Mesenchymal stem cell (in vitro differentiated cells and primary cell): ENCODE results near the gene ITPRIPL2.

Experiments used
- DNase-seq: peaks from one replicate; pipeline ENCODE4 v3.0.0-alpha.2; 2013
- H2AFZ ChIP-seq: one replicate; pipeline ENCODE4 v1.6.1; 2013; ENCODE audit warnings: low read depth, mild to moderate bottlenecking, control low read depth, inconsistent platforms, low read length, moderate library complexity
- H2AK5ac ChIP-seq: 2 replicates; pipeline ENCODE4 v1.6.1; 2013; ENCODE audit warnings: low read length, moderate library complexity, mild to moderate bottlenecking, inconsistent platforms; ENCODE audit not compliant: severe bottlenecking
- H2BK120ac ChIP-seq: one replicate; pipeline ENCODE4 v1.6.1; 2013; ENCODE audit warnings: low read depth, mild to moderate bottlenecking, inconsistent platforms, low read length, moderate library complexity
- H2BK12ac ChIP-seq, 2 experiments: one replicate each; pipeline ENCODE4 v1.6.1; 2013; ENCODE audit warnings: inconsistent platforms in 2 of 2, low read length in 2 of 2, mild to moderate bottlenecking in 2 of 2, moderate library complexity in 2 of 2, control low read depth in 1 of 2
- H2BK15ac ChIP-seq: one replicate; pipeline ENCODE4 v1.6.1; 2013; ENCODE audit warnings: mild to moderate bottlenecking, low read depth, inconsistent platforms; ENCODE audit not compliant: poor library complexity, severe bottlenecking
- H2BK5ac ChIP-seq: 2 replicates; pipeline ENCODE4 v1.6.1; 2013; ENCODE audit warnings: low read depth, mild to moderate bottlenecking, low read length, control low read depth, inconsistent platforms; ENCODE audit not compliant: poor library complexity, severe bottlenecking
- H3K14ac ChIP-seq, 2 experiments: one replicate each; pipeline ENCODE4 v1.6.1; 2013; ENCODE audit warnings: inconsistent platforms in 2 of 2, low read length in 2 of 2, control low read depth in 1 of 2, mild to moderate bottlenecking in 1 of 2, moderate library complexity in 1 of 2
- H3K18ac ChIP-seq, 2 experiments: one replicate each; pipeline ENCODE4 v1.6.1; 2013; ENCODE audit warnings: inconsistent platforms in 2 of 2, low read length in 2 of 2, control low read depth in 1 of 2, low read depth in 1 of 2, mild to moderate bottlenecking in 1 of 2
- H3K23ac ChIP-seq, 2 experiments: one replicate each; pipeline ENCODE4 v1.6.1; 2013; ENCODE audit warnings: inconsistent platforms in 2 of 2, low read length in 2 of 2, mild to moderate bottlenecking in 2 of 2, moderate library complexity in 2 of 2, control low read depth in 1 of 2
- H3K27ac ChIP-seq: 2 replicates; pipeline ENCODE4 v1.5.1; 2013; ENCODE audit warnings: mild to moderate bottlenecking, moderate library complexity, low read length, control low read depth, inconsistent platforms; ENCODE audit not compliant: poor library complexity, severe bottlenecking
- H3K27me3 ChIP-seq, 2 experiments: 2 replicates each; pipeline versions ENCODE4 v1.6.1 to v1.7.0; 2013; ENCODE audit warnings: low read length in 2 of 2, mild to moderate bottlenecking in 2 of 2, moderate library complexity in 2 of 2, control low read depth in 1 of 2, inconsistent platforms in 1 of 2; ENCODE audit not compliant: control insufficient read depth in 1 of 2, insufficient read depth in 1 of 2
- H3K36me3 ChIP-seq, 2 experiments: 2 replicates each; pipeline versions ENCODE4 v1.6.1 to v1.7.0; 2013; ENCODE audit warnings: low read length in 2 of 2, control low read depth in 1 of 2, inconsistent platforms in 1 of 2, low read depth in 1 of 2, mild to moderate bottlenecking in 1 of 2; ENCODE audit not compliant: insufficient read depth in 2 of 2, control insufficient read depth in 1 of 2
- H3K4ac ChIP-seq, 2 experiments: one replicate each; pipeline ENCODE4 v1.6.1; 2013; ENCODE audit warnings: inconsistent platforms in 2 of 2, low read length in 2 of 2, mild to moderate bottlenecking in 2 of 2, moderate library complexity in 2 of 2, control low read depth in 1 of 2, low read depth in 1 of 2
- H3K4me1 ChIP-seq: 2 replicates; pipeline ENCODE4 v1.6.1; 2013; ENCODE audit warnings: low read depth, low read length, control low read depth; ENCODE audit not compliant: control insufficient read depth, insufficient read depth
- H3K4me2 ChIP-seq: 2 replicates; pipeline ENCODE4 v1.6.1; 2013; ENCODE audit warnings: low read length, mild to moderate bottlenecking, inconsistent platforms; ENCODE audit not compliant: poor library complexity, severe bottlenecking
- H3K4me3 ChIP-seq, 2 experiments: 2 replicates each; pipeline versions ENCODE4 v1.5.1 to v1.7.0; 2013; ENCODE audit warnings: low read length in 2 of 2, mild to moderate bottlenecking in 2 of 2, control low read depth in 1 of 2, low read depth in 1 of 2; ENCODE audit not compliant: insufficient read depth in 1 of 2
- H3K79me1 ChIP-seq: replicated peaks from 2 replicates; pipeline ENCODE4 v1.6.1; 2013; ENCODE audit warnings: mild to moderate bottlenecking, control low read depth, low read length, inconsistent platforms; ENCODE audit not compliant: poor library complexity, severe bottlenecking
- H3K9ac ChIP-seq: 2 replicates; pipeline ENCODE4 v1.7.0; 2013; ENCODE audit warnings: mild to moderate bottlenecking, low read length, moderate library complexity
- H3K9me3 ChIP-seq: 2 replicates; pipeline ENCODE4 v1.7.0; 2013; ENCODE audit warnings: mild to moderate bottlenecking, low read length; ENCODE audit not compliant: control insufficient read depth
- H4K8ac ChIP-seq: one replicate; pipeline ENCODE4 v1.6.1; 2013; ENCODE audit warnings: inconsistent platforms, mild to moderate bottlenecking, low read length, moderate library complexity
- H4K91ac ChIP-seq: one replicate; pipeline ENCODE4 v1.6.1; 2013; ENCODE audit warnings: mild to moderate bottlenecking, low read length, inconsistent platforms
- WGBS: methylation state at CpG from one replicate; pipeline ENCODE4 v1.1.7; 2013; ENCODE audit warnings: mixed read lengths; 5-methylcytosine and 5-hydroxymethylcytosine counted together

The ITPRIPL2 gene

GRCh38 chr16:19094542-19095365, 19.0 kb upstream of the ITPRIPL2 start:
- no peak overlapping the region for H3K14ac ChIP-seq

GRCh38 chr16:19095654-19096053, 18.1 kb upstream of the ITPRIPL2 start:
- no peak overlapping the region for H4K91ac ChIP-seq
- no peak overlapping the region for H2BK120ac ChIP-seq
- no peak overlapping the region for H2AK5ac ChIP-seq
- H2BK15ac ChIP-seq, result no peak overlapping the region
- no peak overlapping the region for H2BK5ac ChIP-seq
- no peak overlapping the region for H3K23ac ChIP-seq
- no peak overlapping the region for H3K4me2 ChIP-seq
- no peak overlapping the region for H3K18ac ChIP-seq
- H3K14ac ChIP-seq, result no peak overlapping the region
- H3K9me3 ChIP-seq, result peaks cover 7% of the 10 kb centered on the region
- DNase-seq, result no peak
- H3K9ac ChIP-seq, result no peak overlapping the region
- no peaks in the 10 kb centered on the region for H3K36me3 ChIP-seq
- no peak overlapping the region for H2BK12ac ChIP-seq
- no peaks in the 10 kb centered on the region for H3K79me1 ChIP-seq
- peaks cover 2% of the 10 kb centered on the region for H3K4me1 ChIP-seq
- no peaks in the 10 kb centered on the region for H3K27me3 ChIP-seq
- 66% methylated on average over 4 of the region's 5 CpGs for WGBS
- no peak overlapping the region for H3K4ac ChIP-seq
- H4K8ac ChIP-seq, result no peak overlapping the region
- no peak overlapping the region for H3K27ac ChIP-seq
- no peak overlapping the region for H3K4me3 ChIP-seq
- H2AFZ ChIP-seq, result no peak overlapping the region

More at GRCh38 chr16:19094542-19095365, 19.0 kb upstream of the ITPRIPL2 start:
- H2AFZ ChIP-seq, result no peak overlapping the region
- DNase-seq, result no peak
- no peak overlapping the region for H3K4me2 ChIP-seq
- H4K8ac ChIP-seq, result no peak overlapping the region
- H3K9me3 ChIP-seq, result peaks cover 7% of the 10 kb centered on the region
- no peak overlapping the region for H4K91ac ChIP-seq
- H3K4ac ChIP-seq, result no peak overlapping the region
- no peak overlapping the region for H3K23ac ChIP-seq
- H2BK15ac ChIP-seq, result no peak overlapping the region
- H3K27me3 ChIP-seq, result no peaks in the 10 kb centered on the region
- no peak overlapping the region for H3K9ac ChIP-seq
- no peak overlapping the region for H3K18ac ChIP-seq
- no peak overlapping the region for H2BK5ac ChIP-seq
- H3K36me3 ChIP-seq, result no peaks in the 10 kb centered on the region
- H3K27ac ChIP-seq, result no peak overlapping the region
- H3K4me1 ChIP-seq, result peaks cover 2% of the 10 kb centered on the region
- H2BK12ac ChIP-seq, result no peak overlapping the region
- no peak overlapping the region for H2BK120ac ChIP-seq
- H2AK5ac ChIP-seq, result peak overlapping the region; percentile 37
- H3K79me1 ChIP-seq, result no peaks in the 10 kb centered on the region
- H3K4me3 ChIP-seq, result no peak overlapping the region
- WGBS, result 84% methylated on average over 8 of the region's 11 CpGs

DNA sequence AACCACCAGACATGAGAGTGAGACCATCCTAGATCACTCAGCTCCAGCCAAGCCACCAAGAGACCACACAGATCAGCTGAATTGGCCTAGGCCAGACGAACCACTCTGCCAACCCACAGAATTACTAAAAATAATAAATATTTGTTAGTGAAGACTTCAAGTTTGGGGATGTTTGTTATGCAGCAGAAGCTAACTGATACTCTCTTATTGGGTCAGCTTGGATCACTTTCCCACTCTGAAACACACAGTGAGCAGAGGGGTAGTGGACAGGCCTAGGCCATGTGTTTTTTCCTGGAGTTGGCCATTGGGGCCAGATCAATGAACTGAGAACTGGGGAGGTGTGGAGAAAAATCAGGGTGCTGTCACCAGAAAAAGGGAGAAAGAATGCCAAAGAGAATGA, 15.6 kb upstream of the ITPRIPL2 start:
- WGBS, result no CpG with 5 or more reads among the region's 1 CpG
- no peak overlapping the region for H2BK120ac ChIP-seq
- no peak overlapping the region for H3K18ac ChIP-seq
- H2BK12ac ChIP-seq, result no peak overlapping the region
- H2BK15ac ChIP-seq, result no peak overlapping the region
- no peaks in the 10 kb centered on the region for H3K36me3 ChIP-seq
- DNase-seq, result no peak
- H3K4ac ChIP-seq, result no peak overlapping the region
- no peak overlapping the region for H4K91ac ChIP-seq
- H3K4me3 ChIP-seq, result no peak overlapping the region
- H2BK5ac ChIP-seq, result no peak overlapping the region
- no peak overlapping the region for H3K27ac ChIP-seq
- no peak overlapping the region for H2AFZ ChIP-seq
- H3K4me1 ChIP-seq, result peaks cover 3% of the 10 kb centered on the region
- no peak overlapping the region for H3K9ac ChIP-seq
- peaks cover 5% of the 10 kb centered on the region for H3K9me3 ChIP-seq
- no peak overlapping the region for H4K8ac ChIP-seq
- no peak overlapping the region for H3K4me2 ChIP-seq
- no peaks in the 10 kb centered on the region for H3K27me3 ChIP-seq
- no peak overlapping the region for H3K23ac ChIP-seq
- H3K79me1 ChIP-seq, result no peaks in the 10 kb centered on the region
- H2AK5ac ChIP-seq, result no peak overlapping the region
- no peak overlapping the region for H3K14ac ChIP-seq

- Histone ChIP-seq H2BK15ac (no peak overlapping the region), H3K14ac (no peak overlapping the region), H4K91ac (no peak overlapping the region), H3K27ac (no peak overlapping the region), H2BK5ac (no peak overlapping the region), H3K79me1 (no peaks in the 10 kb centered on the region), H3K4me2 (no peak overlapping the region), H3K23ac (no peak overlapping the region), H3K27me3 (no peaks in the 10 kb centered on the region), H2AFZ (no peak overlapping the region), H3K36me3 (no peaks in the 10 kb centered on the region), H4K8ac (no peak overlapping the region), H3K4me1 (peaks cover 18% of the 10 kb centered on the region), H2BK120ac (no peak overlapping the region), H3K4me3 (no peak overlapping the region), H3K9me3 (peaks cover 5% of the 10 kb centered on the region), H3K4ac (no peak overlapping the region), H2BK12ac (no peak overlapping the region), H3K9ac (no peak overlapping the region), H3K18ac (no peak overlapping the region), H2AK5ac (no peak overlapping the region)
- DNase-seq, result no peak
- WGBS, result 70% methylated on average over 12 of the region's 16 CpGs
Observed at GRCh38 chr16:19102187-19102872, 11.4 kb upstream of the ITPRIPL2 start.
